H1 (cell line): ENCODE measurements around the gene FBXL5. TPM values are rescaled to one million over a fixed set of nuclear protein-coding genes. Genes with fewer than 3 reads are reported as not detected.

Source experiments
- CTCF ChIA-PET: fragments of 300-600 bp; sonication (Branson Sonifier 250); formaldehyde crosslinking; loops from one replicate; lab custom pipeline; 2021; ENCODE audit not compliant: partially characterized antibody; lab: Charles Lee
- POLR2A ChIA-PET: fragments of 300-600 bp; sonication (Branson Sonifier 250); formaldehyde crosslinking; loops from one replicate; lab custom pipeline; 2021; ENCODE audit warnings: inconsistent platforms; ENCODE audit not compliant: partially characterized antibody; lab: Charles Lee
- DNase-seq, 2 experiments: peaks; one replicate each; pipeline versions ENCODE4 v3.0.0 to v3.0.0-alpha.2; 2010 to 2022; ENCODE audit warnings: low spot score in 2 of 2, low read depth in 1 of 2, mixed read lengths in 1 of 2
- FAIRE-seq: peaks from 2 replicates; lab custom pipeline; 2011; peaks lifted over from hg19 to GRCh38; lab: Jason Lieb, UNC
- H2AFZ ChIP-seq: 2 replicates; pipeline ENCODE4 v1.8.1; 2012; ENCODE audit warnings: low read length, inconsistent platforms
- H2AK5ac ChIP-seq: 2 replicates; pipeline ENCODE4 v1.6.1; 2013; ENCODE audit warnings: low read depth, low read length
- H2BK120ac ChIP-seq: replicated peaks from 2 replicates; pipeline ENCODE3; 2013; ENCODE audit warnings: low read depth, low read length, inconsistent platforms
- H2BK12ac ChIP-seq: 2 replicates; pipeline ENCODE4 v1.6.1; 2013; ENCODE audit warnings: low read depth, low read length
- H2BK15ac ChIP-seq: 2 replicates; pipeline ENCODE4 v1.6.1; 2013; ENCODE audit warnings: low read length
- H2BK20ac ChIP-seq: 2 replicates; pipeline ENCODE4 v1.6.1; 2013; ENCODE audit warnings: low read length
- H2BK5ac ChIP-seq: 2 replicates; pipeline ENCODE4 v1.6.1; 2013; ENCODE audit warnings: low read depth, low read length
- H3K14ac ChIP-seq: 2 replicates; pipeline ENCODE4 v1.6.1; 2013; ENCODE audit warnings: inconsistent platforms; ENCODE audit not compliant: insufficient read length
- H3K18ac ChIP-seq: 2 replicates; pipeline ENCODE4 v1.6.1; 2013; ENCODE audit warnings: low read length; ENCODE audit errors: extremely low read depth
- H3K23ac ChIP-seq: 2 replicates; pipeline ENCODE4 v1.6.1; 2013; ENCODE audit warnings: inconsistent platforms; ENCODE audit not compliant: insufficient read length
- H3K23me2 ChIP-seq: 2 replicates; pipeline ENCODE4 v1.6.1; 2013; ENCODE audit warnings: low read depth, low read length
- H3K27ac ChIP-seq: 2 replicates; pipeline ENCODE4 v1.6.1; 2011; ENCODE audit warnings: low read depth, low read length, inconsistent platforms
- H3K27me3 ChIP-seq, 4 experiments: replicated peaks in 1 of 4; 1 replicate in 1 of 4; 2 replicates in 3 of 4; pipeline versions ENCODE4 v1.6.1 to v1.8.1; 2011 to 2013; ENCODE audit warnings: low read length in 3 of 4, mild to moderate bottlenecking in 3 of 4, inconsistent platforms in 2 of 4, mixed read lengths in 2 of 4, moderate library complexity in 1 of 4; ENCODE audit not compliant: control insufficient read depth in 3 of 4, insufficient read depth in 3 of 4; ENCODE audit errors: extremely low read depth in 1 of 4
- H3K36me3 ChIP-seq, 4 experiments: 2 replicates each; pipeline versions ENCODE4 v1.6.1 to v1.8.1; 2011 to 2013; ENCODE audit warnings: mild to moderate bottlenecking in 4 of 4, low read length in 3 of 4, moderate library complexity in 2 of 4, control low read depth in 1 of 4, inconsistent platforms in 1 of 4; ENCODE audit not compliant: insufficient read depth in 4 of 4, control insufficient read depth in 2 of 4
- H3K4ac ChIP-seq: replicated peaks from 2 replicates; pipeline ENCODE3; 2013; ENCODE audit warnings: low read length, low read depth, mixed read lengths, inconsistent platforms; ENCODE audit not compliant: insufficient read length
- H3K4me1 ChIP-seq, 4 experiments: replicated peaks in 1 of 4; 1 replicate in 1 of 4; 2 replicates in 3 of 4; pipeline versions ENCODE4 v1.6.1 to v1.8.1; 2011 to 2013; ENCODE audit warnings: low read length in 3 of 4, inconsistent platforms in 2 of 4, mixed read lengths in 1 of 4; ENCODE audit not compliant: insufficient read depth in 4 of 4, control insufficient read depth in 3 of 4
- H3K4me2 ChIP-seq, 2 experiments: 2 replicates each; pipeline versions ENCODE4 v1.6.1 to v1.8.1; 2011 to 2013; ENCODE audit warnings: low read depth in 2 of 2, low read length in 2 of 2, control low read depth in 1 of 2, inconsistent platforms in 1 of 2, mild to moderate bottlenecking in 1 of 2; ENCODE audit not compliant: insufficient read depth in 1 of 2
- H3K4me3 ChIP-seq, 4 experiments: fragments of 200-600, 300-600 bp in 1 of 4; sonication (generic), shearing (Covaris generic), sonication (Bioruptor Twin) in 1 of 4; 2 replicates each; pipeline versions ENCODE4 v1.5.1 to v1.8.1; 2011 to 2016; ENCODE audit warnings: low read length in 4 of 4, low read depth in 3 of 4, control low read depth in 2 of 4, inconsistent platforms in 2 of 4, mild to moderate bottlenecking in 2 of 4, mixed read lengths in 1 of 4, moderate library complexity in 1 of 4; ENCODE audit not compliant: insufficient read depth in 2 of 4; ENCODE audit errors: extremely low read depth in 1 of 4
- H3K56ac ChIP-seq: replicated peaks from 2 replicates; pipeline ENCODE3; 2013; ENCODE audit warnings: low read depth, mild to moderate bottlenecking, mixed read lengths, low read length, inconsistent platforms; ENCODE audit not compliant: insufficient read length
- H3K79me1 ChIP-seq: 2 replicates; pipeline ENCODE4 v1.6.1; 2013; ENCODE audit warnings: low read depth, low read length, control low read depth
- H3K79me2 ChIP-seq, 2 experiments: 2 replicates each; pipeline versions ENCODE4 v1.6.1 to v1.8.1; 2012 to 2013; ENCODE audit warnings: low read length in 2 of 2, mild to moderate bottlenecking in 2 of 2, inconsistent platforms in 1 of 2; ENCODE audit not compliant: insufficient read depth in 2 of 2, control insufficient read depth in 1 of 2
- H3K9ac ChIP-seq, 4 experiments: replicated peaks in 1 of 4; 1 replicate in 1 of 4; 2 replicates in 3 of 4; pipeline versions ENCODE4 v1.6.1 to v1.8.1; 2011 to 2013; ENCODE audit warnings: low read depth in 3 of 4, low read length in 3 of 4, control low read depth in 2 of 4, mild to moderate bottlenecking in 2 of 4, moderate library complexity in 2 of 4, inconsistent platforms in 1 of 4; ENCODE audit errors: extremely low read depth in 1 of 4
- H3K9me3 ChIP-seq, 2 experiments: 2 replicates each; pipeline versions ENCODE4 v1.6.1 to v1.8.1; 2012 to 2013; ENCODE audit warnings: mild to moderate bottlenecking in 2 of 2, moderate library complexity in 2 of 2, control low read depth in 1 of 2, inconsistent platforms in 1 of 2, low read depth in 1 of 2, low read length in 1 of 2, mixed read lengths in 1 of 2; ENCODE audit not compliant: insufficient read depth in 2 of 2
- H4K20me1 ChIP-seq, 2 experiments: replicated peaks in 1 of 2; 2 replicates each; pipeline versions ENCODE3 to v1.8.1; 2011 to 2013; ENCODE audit warnings: inconsistent platforms in 2 of 2, low read length in 2 of 2, mild to moderate bottlenecking in 1 of 2; ENCODE audit not compliant: insufficient read depth in 2 of 2, control insufficient read depth in 1 of 2
- H4K5ac ChIP-seq: 2 replicates; pipeline ENCODE4 v1.6.1; 2013; ENCODE audit warnings: low read length, low read depth, mixed read lengths, inconsistent platforms; ENCODE audit not compliant: insufficient read length
- H4K8ac ChIP-seq: 2 replicates; pipeline ENCODE4 v1.8.0; 2013; ENCODE audit warnings: mild to moderate bottlenecking, moderate library complexity, low read length, inconsistent platforms; ENCODE audit not compliant: insufficient read depth; ENCODE audit errors: extremely low read depth
- H4K91ac ChIP-seq: replicated peaks from 2 replicates; pipeline ENCODE3; 2013; ENCODE audit warnings: low read length, mixed read lengths, inconsistent platforms; ENCODE audit not compliant: insufficient read length
- ASH2L ChIP-seq: fragments of 200-600, 300-600 bp; sonication (generic); IDR thresholded peaks from one replicate; pipeline ENCODE4 v1.7.1; 2017; ENCODE audit warnings: low read length
- CEBPB ChIP-seq: IDR thresholded peaks from 2 replicates; pipeline ENCODE4 v1.6.1; 2012; ENCODE audit warnings: low read depth, low read length
- CHD2 ChIP-seq: IDR thresholded peaks from 2 replicates; pipeline ENCODE4 v1.6.1; 2012; ENCODE audit warnings: low read length, improper control_type of control experiment
- CREB1 ChIP-seq: IDR thresholded peaks from 2 replicates; pipeline ENCODE4 v1.6.1; 2012; ENCODE audit warnings: inconsistent platforms
- CTBP2 ChIP-seq: IDR thresholded peaks from 2 replicates; pipeline ENCODE4 v1.7.0; 2011; ENCODE audit warnings: borderline replicate concordance, mild to moderate bottlenecking, moderate library complexity, mixed read lengths, low read length; ENCODE audit not compliant: insufficient read depth, insufficient read length
- EGR1 ChIP-seq: IDR thresholded peaks from 2 replicates; pipeline ENCODE4 v1.6.1; 2011; ENCODE audit warnings: low read depth, low read length, borderline replicate concordance
- KDM1A ChIP-seq: fragments of 200-600, 300-600 bp; sonication (generic); IDR thresholded peaks from 2 replicates; pipeline ENCODE4 v1.7.1; 2016; ENCODE audit warnings: mild to moderate bottlenecking, low read length, borderline replicate concordance
- KDM4A ChIP-seq: IDR thresholded peaks from one replicate; pipeline ENCODE4 v1.7.1; 2012; ENCODE audit warnings: low read depth, mild to moderate bottlenecking, moderate library complexity, low read length, inconsistent platforms; ENCODE audit not compliant: severe bottlenecking
- SP4 ChIP-seq: IDR thresholded peaks from 2 replicates; pipeline ENCODE4 v1.6.1; 2012; ENCODE audit warnings: low read length, inconsistent platforms
- WGBS, 2 experiments: shearing (Covaris generic) in 1 of 2; methylation state at CpG; one replicate each; pipeline versions ENCODE4 v1.1.6 to v1.1.7; 2013 to 2015; ENCODE audit warnings: low lambda C conversion rate in 2 of 2, mixed read lengths in 2 of 2, inconsistent platforms in 1 of 2, low coverage in 1 of 2, missing lambda C conversion rate in 1 of 2; ENCODE audit not compliant: insufficient replicate concordance in 2 of 2, insufficient coverage in 1 of 2, insufficient read length in 1 of 2; ENCODE audit errors: extremely low coverage in 1 of 2, missing lambda C conversion rate in 1 of 2; 5-methylcytosine and 5-hydroxymethylcytosine counted together
- polyA plus RNA-seq, 7 experiments: library from polyadenylated mRNA; depleted of rRNA in 3 of 7; stranded (reverse) in 5 of 7; unstranded in 2 of 7; fragments of >200 nt in 5 of 7; fragments of 200-250 nt in 2 of 7; gene quantifications; 1 replicate in 5 of 7; 2 replicates in 1 of 7; 4 replicates in 1 of 7; pipeline versions ENCODE4 v1.2.1 to v1.2.3, GENCODE V29; 2011 to 2013; ENCODE audit warnings: missing spikeins in 2 of 7, mixed read lengths in 2 of 7
- total RNA-seq: library from RNA; stranded (reverse); fragmentation: NEBNext Ultra II Directional; extraction: Animal tissue kit (Norgen Biotek cat#: 25700); gene quantifications from 2 replicates; pipeline ENCODE4 v1.2.1, GENCODE V29; 2021

The FBXL5 gene
- total and polyA plus RNA-seq, 2 of the 8 experiments (the other 6 are each of a cell fraction or from before 2014, with no cell fraction given) = 34.6 to 62.7 TPM

- H2BK20ac ChIP-seq = no peak overlapping the region
- 92% methylated on average over 1 of the region's 1 CpG; no CpG with 5 or more reads in 1 of the 2 experiments for WGBS, 2 experiments
- H3K23me2 ChIP-seq = no peaks in the 10 kb centered on the region
- no peak overlapping the region for H2AK5ac ChIP-seq
- H3K4ac ChIP-seq = no peak overlapping the region
- H3K18ac ChIP-seq = no peak overlapping the region
- H4K8ac ChIP-seq = no peak overlapping the region
- FAIRE-seq (no peak), DNase-seq (no peak)
- H4K20me1 ChIP-seq = no peaks in the 10 kb centered on the region
- H3K79me2 ChIP-seq = no peaks in the 10 kb centered on the region
- peaks cover 4 to 9% of the 10 kb centered on the region in 2 experiments; a peak in 3 of 4 replicates for H3K9me3 ChIP-seq
- no peaks in the 10 kb centered on the region for H3K79me1 ChIP-seq
- no peak overlapping the region for H2BK15ac ChIP-seq
- TF ChIP-seq ASH2L (no peak), CHD2 (no peak), KDM1A (no peak), CREB1 (no peak), EGR1 (no peak), CTBP2 (no peak), KDM4A (no peak), CEBPB (no peak), SP4 (no peak)
- no peak overlapping the region for H3K4me3 ChIP-seq
- H3K14ac ChIP-seq = no peak overlapping the region
- H3K27me3 ChIP-seq = no peaks in the 10 kb centered on the region
- no peak overlapping the region for H2BK12ac ChIP-seq
- H3K36me3 ChIP-seq = peaks cover 0 to 3% (median 0%) of the 10 kb centered on the region in 4 experiments; a peak in 1 of 8 replicates
- no peak overlapping the region for H3K56ac ChIP-seq
- ChIA-PET POLR2A (no interaction called here), CTCF (no interaction called here)
- no peaks in the 10 kb centered on the region for H3K4me1 ChIP-seq
- no peak overlapping the region for H4K91ac ChIP-seq
- no peak overlapping the region for H2BK120ac ChIP-seq
- no peak overlapping the region for H2BK5ac ChIP-seq
- H3K27ac ChIP-seq = no peak overlapping the region
- no peak overlapping the region for H3K23ac ChIP-seq
- no peak overlapping the region for H3K4me2 ChIP-seq
- H2AFZ ChIP-seq = no peak overlapping the region
- H3K9ac ChIP-seq = no peak overlapping the region
- H4K5ac ChIP-seq = no peak overlapping the region
Measured at GRCh38 chr4:15584785-15585184, 70.4 kb downstream of the FBXL5 start.
